Body of pancreas (tissue), 4 donors: ENCODE data around the gene PLCB4.

Experiments used
- CTCF ChIP-seq, 7 experiments: fragments of 450-650 bp in 4 of 7; fragments of 200-600 bp in 3 of 7; sonication (generic) in 3 of 7; IDR thresholded peaks; one replicate each; pipeline ENCODE4 v1.5.1; 2016 to 2019; ENCODE audit warnings: antibody characterized with exemption in 7 of 7
- POLR2A ChIP-seq, 3 donors: fragments of 450-650 bp; IDR thresholded peaks; one replicate each; pipeline ENCODE4 v1.6.1; 2016; ENCODE audit warnings: antibody characterized with exemption in 3 of 3, mild to moderate bottlenecking in 2 of 3

GRCh38 chr20:9290331-9290730 is 221.4 kb downstream of the PLCB4 start:
- TF ChIP-seq CTCF (IDR thresholded peaks at IDR 0.05) (no peak), POLR2A (IDR thresholded peaks at IDR 0.05) (no peak)
